GM12875 (cell line): ENCODE measurements around the gene COG5.

Experiments used
- H3K4me3 ChIP-seq: one replicate; pipeline ENCODE4 v1.5.1; 2011; ENCODE audit warnings: low read depth, low read length, control low read depth
- CTCF ChIP-seq: IDR thresholded peaks from 2 replicates; pipeline ENCODE4 v1.5.1; 2011; ENCODE audit warnings: low read depth, mild to moderate bottlenecking, control low read depth, inconsistent platforms, low read length, moderate library complexity, borderline replicate concordance; ENCODE audit not compliant: insufficient read depth

COG5 gene

GRCh38 chr7:107563081-107563774, 492 bp downstream of the COG5 start:
- H3K4me3 ChIP-seq = peak overlapping the region; percentile 85
- TF ChIP-seq CTCF = no peak

- no peak for TF ChIP-seq CTCF
- no peak overlapping the region for H3K4me3 ChIP-seq
Observed at GRCh38 chr7:107560898-107561516, 2.7 kb downstream of the COG5 start.

- TF ChIP-seq CTCF = no peak
- no peak overlapping the region for H3K4me3 ChIP-seq
Observed at GRCh38 chr7:107559864-107560263, 3.9 kb downstream of the COG5 start.

- H3K4me3 ChIP-seq = no peak overlapping the region
- no peak for TF ChIP-seq CTCF
Observed at GRCh38 chr7:107555893-107556292, 7.8 kb downstream of the COG5 start.

GRCh38 chr7:107551936-107552335, 11.8 kb downstream of the COG5 start:
- no peak for TF ChIP-seq CTCF
- no peak overlapping the region for H3K4me3 ChIP-seq

GRCh38 chr7:107544848-107545591, 18.7 kb downstream of the COG5 start:
- no peak for TF ChIP-seq CTCF
- H3K4me3 ChIP-seq = no peak overlapping the region
